SK-N-SH (cell line): ENCODE measurements around the gene TUBGCP6. TPM values are rescaled to one million over a fixed set of nuclear protein-coding genes. Genes with fewer than 3 reads are reported as not detected.

Experiments used
- CTCF ChIA-PET: fragments of 300-600, 350-600 bp; formaldehyde crosslinking; extraction: SDS; loops from one replicate; lab custom pipeline; 2021; lab: Yijun Ruan, JAX
- POLR2A ChIA-PET: fragments of 350-600 bp; sonication (Branson Sonifier 250); formaldehyde crosslinking; extraction: SDS; loops from one replicate; lab custom pipeline; 2020; ENCODE audit warnings: antibody characterized with exemption, inconsistent platforms; lab: Yijun Ruan, JAX
- DNase-seq: peaks from one replicate; pipeline ENCODE4 v3.0.0; 2012
- H2AFZ ChIP-seq: fragments of 200-600 bp; sonication (generic); 2 replicates; pipeline ENCODE4 v1.8.1; 2016; ENCODE audit warnings: antibody characterized with exemption, mild to moderate bottlenecking, low read depth
- H3F3A ChIP-seq: fragments of 200-600 bp; sonication (generic); replicated peaks from 2 replicates; pipeline ENCODE3; 2016; ENCODE audit warnings: antibody characterized with exemption, mild to moderate bottlenecking; ENCODE audit not compliant: insufficient read depth
- H3K27ac ChIP-seq, 2 experiments: fragments of 200-500 bp in 1 of 2; fragments of 200-600 bp in 1 of 2; sonication (Bioruptor generic) in 1 of 2; sonication (generic), shearing (Covaris generic) in 1 of 2; 2 replicates each; pipeline versions ENCODE4 v1.5.1 to v1.6.1; 2014 to 2016; ENCODE audit warnings: low read depth in 2 of 2, inconsistent platforms in 1 of 2, low read length in 1 of 2, mild to moderate bottlenecking in 1 of 2, mixed read lengths in 1 of 2
- H3K27me3 ChIP-seq: fragments of 200-600 bp; sonication (generic), shearing (Covaris generic); 2 replicates; pipeline ENCODE4 v1.6.1; 2016; ENCODE audit warnings: mixed run types; ENCODE audit not compliant: insufficient read depth
- H3K36me3 ChIP-seq, 2 experiments: fragments of 200-500 bp in 1 of 2; fragments of 200-600 bp in 1 of 2; sonication (Bioruptor generic) in 1 of 2; sonication (generic) in 1 of 2; replicated peaks in 1 of 2; 2 replicates each; pipeline versions ENCODE3 to v1.5.1; 2014 to 2016; ENCODE audit warnings: low read length in 1 of 2, mild to moderate bottlenecking in 1 of 2; ENCODE audit not compliant: insufficient read depth in 2 of 2, control insufficient read depth in 1 of 2
- H3K4me1 ChIP-seq, 2 experiments: fragments of 200-500 bp in 1 of 2; fragments of 200-600 bp in 1 of 2; sonication (Bioruptor generic) in 1 of 2; sonication (generic), shearing (Covaris generic) in 1 of 2; 2 replicates each; pipeline versions ENCODE4 v1.5.1 to v1.6.1; 2014 to 2016; ENCODE audit warnings: low read depth in 1 of 2, low read length in 1 of 2, mixed run types in 1 of 2; ENCODE audit not compliant: insufficient read depth in 2 of 2, control insufficient read depth in 1 of 2
- H3K4me2 ChIP-seq: fragments of 200-600 bp; sonication (generic), shearing (Covaris generic); 2 replicates; pipeline ENCODE4 v1.6.1; 2017; ENCODE audit warnings: mixed run types
- H3K4me3 ChIP-seq, 2 experiments: fragments of 200-500 bp in 1 of 2; fragments of 200-600 bp in 1 of 2; sonication (Bioruptor generic) in 1 of 2; sonication (generic), shearing (Covaris generic) in 1 of 2; 2 replicates each; pipeline versions ENCODE4 v1.5.1 to v1.8.1; 2014 to 2016; ENCODE audit warnings: low read depth in 2 of 2, inconsistent platforms in 1 of 2, low read length in 1 of 2, mild to moderate bottlenecking in 1 of 2, mixed read lengths in 1 of 2, moderate library complexity in 1 of 2
- H3K79me2 ChIP-seq: fragments of 200-600 bp; sonication (generic); 2 replicates; pipeline ENCODE4 v1.8.1; 2017; ENCODE audit warnings: mild to moderate bottlenecking; ENCODE audit not compliant: insufficient read depth
- H3K9ac ChIP-seq: fragments of 200-600 bp; sonication (generic); 2 replicates; pipeline ENCODE4 v1.6.1; 2017; ENCODE audit warnings: mixed run types
- H3K9me2 ChIP-seq: fragments of 200-600 bp; sonication (generic); 2 replicates; pipeline ENCODE4 v1.6.1; 2017; ENCODE audit warnings: mixed run types
- H3K9me3 ChIP-seq: fragments of 200-600 bp; sonication (generic); 2 replicates; pipeline ENCODE4 v1.6.1; 2017; ENCODE audit warnings: mixed run types, mild to moderate bottlenecking, moderate library complexity
- H4K20me1 ChIP-seq: fragments of 200-600 bp; sonication (generic); 2 replicates; pipeline ENCODE4 v1.6.1; 2017; ENCODE audit warnings: mild to moderate bottlenecking, mixed run types; ENCODE audit not compliant: insufficient read depth
- EP300 ChIP-seq, 2 experiments: IDR thresholded peaks; 2 replicates each; pipeline versions ENCODE4 v1.4.0 to v1.6.1; 2012; ENCODE audit warnings: borderline replicate concordance in 1 of 2, low read depth in 1 of 2, low read length in 1 of 2
- EZH2phosphoT487 ChIP-seq: fragments of 200-600 bp; sonication (generic); IDR thresholded peaks from 2 replicates; pipeline ENCODE4 v1.6.1; 2017; ENCODE audit warnings: low read depth, mixed run types, mild to moderate bottlenecking, antibody characterized with exemption, moderate library complexity, borderline replicate concordance
- FOXJ3 ChIP-seq: sonication (generic); formaldehyde crosslinking; IDR thresholded peaks from 2 replicates; pipeline ENCODE4 v1.5.1; 2020; ENCODE audit warnings: mild to moderate bottlenecking, missing genetic modification reagents
- GABPA ChIP-seq: IDR thresholded peaks from 2 replicates; pipeline ENCODE4 v1.4.0; 2012; ENCODE audit warnings: low read depth, mild to moderate bottlenecking
- JUND ChIP-seq: IDR thresholded peaks from 2 replicates; pipeline ENCODE4 v1.4.0; 2012
- MEF2A ChIP-seq: IDR thresholded peaks from 2 replicates; pipeline ENCODE4 v1.4.0; 2012; ENCODE audit warnings: low read depth, borderline replicate concordance
- NFIC ChIP-seq: IDR thresholded peaks from 2 replicates; pipeline ENCODE4 v1.4.0; 2012; ENCODE audit warnings: borderline replicate concordance
- NRF1 ChIP-seq: IDR thresholded peaks from 2 replicates; pipeline ENCODE4 v1.6.1; 2012; ENCODE audit warnings: low read depth, mild to moderate bottlenecking, low read length
- POLR2AphosphoS5 ChIP-seq: IDR thresholded peaks from 2 replicates; pipeline ENCODE4 v1.6.1; 2012; ENCODE audit warnings: low read depth, low read length
- RCOR1 ChIP-seq: fragments of 150-350 bp; IDR thresholded peaks from 2 replicates; pipeline ENCODE4 v1.6.1; 2017; ENCODE audit warnings: antibody characterized with exemption, low read length
- RFX5 ChIP-seq: IDR thresholded peaks from 2 replicates; pipeline ENCODE4 v1.6.1; 2012; ENCODE audit warnings: mild to moderate bottlenecking, improper control_type of control experiment, low read length
- RXRA ChIP-seq: IDR thresholded peaks from 2 replicates; pipeline ENCODE4 v1.4.0; 2012; ENCODE audit warnings: low read depth, mild to moderate bottlenecking, borderline replicate concordance
- SMC3 ChIP-seq: IDR thresholded peaks from 2 replicates; pipeline ENCODE4 v1.6.1; 2012; ENCODE audit warnings: low read depth, low read length, improper control_type of control experiment
- TAF1 ChIP-seq: IDR thresholded peaks from 2 replicates; pipeline ENCODE4 v1.6.1; 2012; ENCODE audit warnings: low read depth, mild to moderate bottlenecking, low read length, moderate library complexity, borderline replicate concordance
- TCF12 ChIP-seq: IDR thresholded peaks from 2 replicates; pipeline ENCODE4 v1.4.0; 2012
- TEAD4 ChIP-seq: IDR thresholded peaks from 2 replicates; pipeline ENCODE4 v1.4.0; 2012; ENCODE audit warnings: mild to moderate bottlenecking, borderline replicate concordance; ENCODE audit not compliant: insufficient read depth
- YY1 ChIP-seq: IDR thresholded peaks from 2 replicates; pipeline ENCODE4 v1.4.0; 2012; ENCODE audit warnings: low read depth, mild to moderate bottlenecking
- WGBS: methylation state at CpG from one replicate; pipeline ENCODE4 v1.1.6; 2017; ENCODE audit warnings: low lambda C conversion rate; 5-methylcytosine and 5-hydroxymethylcytosine counted together
- polyA plus RNA-seq, 3 experiments: library from polyadenylated mRNA; depleted of rRNA; stranded (reverse); fragments of >200 nt; gene quantifications; 2 replicates each; pipeline ENCODE4 v1.2.3, GENCODE V29; 2012
- TF ChIP-seq, protein P1 (sequence below): IDR thresholded peaks from 2 replicates; pipeline ENCODE4 v1.6.1; 2012; ENCODE audit warnings: mild to moderate bottlenecking, low read depth, low read length, moderate library complexity
- TF ChIP-seq, protein P2 (sequence below): IDR thresholded peaks from 2 replicates; pipeline ENCODE4 v1.4.0; 2012; ENCODE audit warnings: low read depth, borderline replicate concordance
- TF ChIP-seq, protein P3 (sequence below): IDR thresholded peaks from 2 replicates; pipeline ENCODE4 v1.4.0; 2012; ENCODE audit warnings: low read depth, borderline replicate concordance
- TF ChIP-seq, protein P4 (sequence below): IDR thresholded peaks from 2 replicates; pipeline ENCODE4 v1.4.0; 2012; ENCODE audit warnings: low read depth

The TUBGCP6 gene
- polyA plus RNA-seq, 1 of the 3 experiments (the other 2 are of a cell fraction): 40.4 TPM

DNA sequence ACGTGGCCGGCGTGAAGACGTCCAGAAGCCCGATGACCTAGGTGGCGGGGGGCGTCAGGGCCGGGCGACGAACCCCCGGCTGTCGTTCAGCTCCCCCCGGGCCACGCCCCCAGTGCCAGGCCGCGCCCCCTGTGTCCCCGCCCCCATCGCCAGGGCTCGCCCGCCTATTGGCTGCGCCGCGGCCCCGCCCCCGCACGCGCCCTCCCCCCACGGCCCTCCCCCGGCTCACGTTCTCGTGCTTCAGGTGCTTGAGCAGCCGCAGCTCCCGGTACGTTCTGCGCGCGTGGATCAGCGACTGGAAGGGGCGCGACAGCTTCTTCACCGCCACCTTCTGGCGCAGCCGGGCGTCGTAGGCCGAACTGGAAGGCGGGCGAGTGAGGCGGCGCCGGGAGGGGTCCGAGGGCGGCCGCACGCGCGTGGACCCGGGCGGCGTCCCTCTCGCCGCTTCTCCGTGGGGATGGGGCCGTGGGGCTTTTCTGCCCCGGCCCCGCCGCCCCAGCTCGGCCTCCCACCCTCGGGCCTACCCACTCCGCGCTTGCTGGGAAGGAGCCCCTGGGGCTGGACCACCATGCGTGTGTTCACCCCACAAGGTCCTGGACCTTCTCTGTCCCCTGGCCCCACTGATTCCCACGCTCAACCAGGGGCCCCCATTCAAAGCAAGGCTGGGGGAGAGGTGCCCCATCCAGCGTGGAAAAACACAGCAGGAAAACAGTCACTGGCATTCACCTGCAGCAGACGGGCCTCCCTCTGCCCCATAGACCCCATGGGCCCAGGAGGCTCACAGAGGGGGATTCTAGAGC, 23.0 kb upstream of the TUBGCP6 start:
- Histone ChIP-seq H3K36me3 (peaks cover 0 to 9% of the 10 kb centered on the region in 2 experiments), H3K4me2 (no peak overlapping the region), H3K27me3 (no peaks in the 10 kb centered on the region), H4K20me1 (0 out of 2 replicates have a peak, but pooled peaks cover 5% of the 10 kb centered on the region), H3K4me3 (no peak overlapping the region), H2AFZ (no peak overlapping the region), H3K79me2 (no peaks in the 10 kb centered on the region), H3K9ac (no peak overlapping the region), H3K4me1 (peaks cover 12 to 25% of the 10 kb centered on the region in 2 experiments; a peak in 2 of 4 replicates), H3F3A (peaks cover 13% of the 10 kb centered on the region), H3K9me3 (no peaks in the 10 kb centered on the region), H3K27ac (no peak overlapping the region), H3K9me2 (no peaks in the 10 kb centered on the region)
- peak; percentile 68 for DNase-seq
- ChIA-PET CTCF (interaction anchor here (0.6 to 11.4 kb wide), 3 partner anchors 8 to 59 kb away, joined by 3 to 72 read pairs (median 3); partner anchors contain the start of gene HDAC10), POLR2A (no interaction called here)
- TF ChIP-seq TCF12 (no peak), EP300 (IDR thresholded peaks at IDR 0.05; ENCODE audit: borderline replicate concordance in 1 of 2, low read depth in 1 of 2, low read length in 1 of 2) (no peak), TEAD4 (no peak), EZH2phosphoT487 (no peak), FOXJ3 (CRISPR knock-in tag) (no peak), RCOR1 (no peak), SMC3 (no peak), RXRA (no peak), JUND (no peak), RFX5 (no peak)
- TF ChIP-seq, protein P1, sequence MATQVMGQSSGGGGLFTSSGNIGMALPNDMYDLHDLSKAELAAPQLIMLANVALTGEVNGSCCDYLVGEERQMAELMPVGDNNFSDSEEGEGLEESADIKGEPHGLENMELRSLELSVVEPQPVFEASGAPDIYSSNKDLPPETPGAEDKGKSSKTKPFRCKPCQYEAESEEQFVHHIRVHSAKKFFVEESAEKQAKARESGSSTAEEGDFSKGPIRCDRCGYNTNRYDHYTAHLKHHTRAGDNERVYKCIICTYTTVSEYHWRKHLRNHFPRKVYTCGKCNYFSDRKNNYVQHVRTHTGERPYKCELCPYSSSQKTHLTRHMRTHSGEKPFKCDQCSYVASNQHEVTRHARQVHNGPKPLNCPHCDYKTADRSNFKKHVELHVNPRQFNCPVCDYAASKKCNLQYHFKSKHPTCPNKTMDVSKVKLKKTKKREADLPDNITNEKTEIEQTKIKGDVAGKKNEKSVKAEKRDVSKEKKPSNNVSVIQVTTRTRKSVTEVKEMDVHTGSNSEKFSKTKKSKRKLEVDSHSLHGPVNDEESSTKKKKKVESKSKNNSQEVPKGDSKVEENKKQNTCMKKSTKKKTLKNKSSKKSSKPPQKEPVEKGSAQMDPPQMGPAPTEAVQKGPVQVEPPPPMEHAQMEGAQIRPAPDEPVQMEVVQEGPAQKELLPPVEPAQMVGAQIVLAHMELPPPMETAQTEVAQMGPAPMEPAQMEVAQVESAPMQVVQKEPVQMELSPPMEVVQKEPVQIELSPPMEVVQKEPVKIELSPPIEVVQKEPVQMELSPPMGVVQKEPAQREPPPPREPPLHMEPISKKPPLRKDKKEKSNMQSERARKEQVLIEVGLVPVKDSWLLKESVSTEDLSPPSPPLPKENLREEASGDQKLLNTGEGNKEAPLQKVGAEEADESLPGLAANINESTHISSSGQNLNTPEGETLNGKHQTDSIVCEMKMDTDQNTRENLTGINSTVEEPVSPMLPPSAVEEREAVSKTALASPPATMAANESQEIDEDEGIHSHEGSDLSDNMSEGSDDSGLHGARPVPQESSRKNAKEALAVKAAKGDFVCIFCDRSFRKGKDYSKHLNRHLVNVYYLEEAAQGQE: no peak
- 95% methylated on average over 53 of the region's 75 CpGs for WGBS

DNA sequence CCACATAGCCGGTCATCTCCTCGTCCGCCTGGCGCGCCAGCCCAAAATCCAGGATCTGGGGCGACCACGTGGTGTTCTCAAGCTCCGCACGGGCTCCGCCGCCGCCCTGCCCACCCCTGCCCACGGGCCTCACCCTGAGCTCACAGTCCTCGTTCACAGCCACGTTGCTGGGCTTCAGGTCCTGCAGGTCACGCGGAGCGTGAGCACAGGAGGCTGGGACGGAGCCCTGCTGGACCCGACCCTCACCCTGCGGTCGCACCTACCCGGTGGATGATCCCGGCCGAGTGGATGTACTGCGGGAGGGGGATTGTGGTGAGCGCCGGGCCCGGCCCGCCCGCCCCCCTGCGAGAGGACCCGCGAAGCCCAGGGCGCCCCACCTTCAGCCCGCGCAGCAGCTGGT, 22.2 kb upstream of the TUBGCP6 start:
- DNase-seq: no peak
- no peak overlapping the region for H3K4me3 ChIP-seq
- WGBS: 91% methylated on average over 20 of the region's 37 CpGs
- H3K9ac ChIP-seq: no peak overlapping the region
- H3K27ac ChIP-seq: no peak overlapping the region
- no peaks in the 10 kb centered on the region for H3K27me3 ChIP-seq
- H3K9me3 ChIP-seq: no peaks in the 10 kb centered on the region
- H3K79me2 ChIP-seq: no peaks in the 10 kb centered on the region
- no peak overlapping the region for H3K4me2 ChIP-seq
- H2AFZ ChIP-seq: no peak overlapping the region
- POLR2A ChIA-PET: no interaction called here
- CTCF ChIA-PET: interaction anchor here (0.6 to 11.4 kb wide), 5 partner anchors 9 to 76 kb away, joined by 3 to 72 read pairs (median 3); partner anchors contain the start of gene HDAC10
- H4K20me1 ChIP-seq: no peaks in the 10 kb centered on the region
- peaks cover 20 to 30% of the 10 kb centered on the region in 2 experiments; a peak in 2 of 4 replicates for H3K4me1 ChIP-seq
- H3F3A ChIP-seq: peaks cover 11% of the 10 kb centered on the region
- H3K36me3 ChIP-seq: peaks cover 0 to 9% of the 10 kb centered on the region in 2 experiments
- no peaks in the 10 kb centered on the region for H3K9me2 ChIP-seq
- TF ChIP-seq, protein P2, sequence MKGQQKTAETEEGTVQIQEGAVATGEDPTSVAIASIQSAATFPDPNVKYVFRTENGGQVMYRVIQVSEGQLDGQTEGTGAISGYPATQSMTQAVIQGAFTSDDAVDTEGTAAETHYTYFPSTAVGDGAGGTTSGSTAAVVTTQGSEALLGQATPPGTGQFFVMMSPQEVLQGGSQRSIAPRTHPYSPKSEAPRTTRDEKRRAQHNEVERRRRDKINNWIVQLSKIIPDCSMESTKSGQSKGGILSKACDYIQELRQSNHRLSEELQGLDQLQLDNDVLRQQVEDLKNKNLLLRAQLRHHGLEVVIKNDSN: no peak
- TF ChIP-seq, protein P3, sequence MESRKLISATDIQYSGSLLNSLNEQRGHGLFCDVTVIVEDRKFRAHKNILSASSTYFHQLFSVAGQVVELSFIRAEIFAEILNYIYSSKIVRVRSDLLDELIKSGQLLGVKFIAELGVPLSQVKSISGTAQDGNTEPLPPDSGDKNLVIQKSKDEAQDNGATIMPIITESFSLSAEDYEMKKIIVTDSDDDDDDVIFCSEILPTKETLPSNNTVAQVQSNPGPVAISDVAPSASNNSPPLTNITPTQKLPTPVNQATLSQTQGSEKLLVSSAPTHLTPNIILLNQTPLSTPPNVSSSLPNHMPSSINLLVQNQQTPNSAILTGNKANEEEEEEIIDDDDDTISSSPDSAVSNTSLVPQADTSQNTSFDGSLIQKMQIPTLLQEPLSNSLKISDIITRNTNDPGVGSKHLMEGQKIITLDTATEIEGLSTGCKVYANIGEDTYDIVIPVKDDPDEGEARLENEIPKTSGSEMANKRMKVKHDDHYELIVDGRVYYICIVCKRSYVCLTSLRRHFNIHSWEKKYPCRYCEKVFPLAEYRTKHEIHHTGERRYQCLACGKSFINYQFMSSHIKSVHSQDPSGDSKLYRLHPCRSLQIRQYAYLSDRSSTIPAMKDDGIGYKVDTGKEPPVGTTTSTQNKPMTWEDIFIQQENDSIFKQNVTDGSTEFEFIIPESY: no peak
- no peak for TF ChIP-seq GABPA
- TF ChIP-seq YY1: no peak
- no peak for TF ChIP-seq POLR2AphosphoS5
- TF ChIP-seq TAF1: no peak
- TF ChIP-seq, protein P4, sequence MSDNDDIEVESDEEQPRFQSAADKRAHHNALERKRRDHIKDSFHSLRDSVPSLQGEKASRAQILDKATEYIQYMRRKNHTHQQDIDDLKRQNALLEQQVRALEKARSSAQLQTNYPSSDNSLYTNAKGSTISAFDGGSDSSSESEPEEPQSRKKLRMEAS: no peak
- TF ChIP-seq NRF1: no peak
- no peak for TF ChIP-seq RXRA
- TF ChIP-seq RFX5: no peak
- no peak for TF ChIP-seq EZH2phosphoT487
- no peak for TF ChIP-seq MEF2A
- no peak for TF ChIP-seq NFIC
